ENCODE data around the gene NIPSNAP3A.

DNA sequence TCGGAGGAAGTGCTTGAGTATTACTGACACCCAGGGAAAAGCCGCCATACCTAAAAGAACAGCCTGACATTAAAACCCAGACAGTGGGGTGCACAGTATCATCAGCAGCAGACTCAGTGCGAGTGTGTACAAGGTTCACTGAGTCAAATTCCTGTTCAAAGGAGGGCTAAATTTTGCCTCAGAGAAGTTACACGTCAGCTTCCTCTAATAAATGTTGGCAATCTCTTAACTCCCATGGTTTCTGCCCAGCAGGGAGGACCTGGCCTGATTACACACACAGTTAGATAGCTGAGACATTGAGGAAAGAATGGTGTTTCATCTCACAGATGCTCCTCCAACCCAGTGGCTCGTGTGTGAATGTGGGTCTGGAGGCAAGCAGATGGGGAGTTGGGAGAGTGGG is 54.6 kb downstream of the NIPSNAP3A start:
- no peak for TF ChIP-seq EZH2 (IDR thresholded peaks at IDR 0.05; ENCODE audit: low read length, missing control alignments)
- TF ChIP-seq, protein P1, sequence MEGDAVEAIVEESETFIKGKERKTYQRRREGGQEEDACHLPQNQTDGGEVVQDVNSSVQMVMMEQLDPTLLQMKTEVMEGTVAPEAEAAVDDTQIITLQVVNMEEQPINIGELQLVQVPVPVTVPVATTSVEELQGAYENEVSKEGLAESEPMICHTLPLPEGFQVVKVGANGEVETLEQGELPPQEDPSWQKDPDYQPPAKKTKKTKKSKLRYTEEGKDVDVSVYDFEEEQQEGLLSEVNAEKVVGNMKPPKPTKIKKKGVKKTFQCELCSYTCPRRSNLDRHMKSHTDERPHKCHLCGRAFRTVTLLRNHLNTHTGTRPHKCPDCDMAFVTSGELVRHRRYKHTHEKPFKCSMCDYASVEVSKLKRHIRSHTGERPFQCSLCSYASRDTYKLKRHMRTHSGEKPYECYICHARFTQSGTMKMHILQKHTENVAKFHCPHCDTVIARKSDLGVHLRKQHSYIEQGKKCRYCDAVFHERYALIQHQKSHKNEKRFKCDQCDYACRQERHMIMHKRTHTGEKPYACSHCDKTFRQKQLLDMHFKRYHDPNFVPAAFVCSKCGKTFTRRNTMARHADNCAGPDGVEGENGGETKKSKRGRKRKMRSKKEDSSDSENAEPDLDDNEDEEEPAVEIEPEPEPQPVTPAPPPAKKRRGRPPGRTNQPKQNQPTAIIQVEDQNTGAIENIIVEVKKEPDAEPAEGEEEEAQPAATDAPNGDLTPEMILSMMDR (conservative IDR thresholded peaks at IDR 0.05 in 1 of 2, IDR thresholded peaks at IDR 0.05 in 1 of 2; ENCODE audit: low read depth in 1 of 2, low read length in 2 of 2) = no peak
